HG02571 (cell line): Measurements from ENCODE around the gene WNK2.
"Not testable (repeated sequence)": the region's sequence is repeated elsewhere in the genome, so short reads cannot be mapped to it uniquely, and the experiment has no call there.

Experiments used
- ATAC-seq: cut with Tn5 transposase; IDR thresholded peaks from one replicate; pipeline ENCODE4 v1.9.1; 2021; ENCODE audit warnings: mild to moderate bottlenecking, moderate library complexity; ENCODE audit not compliant: unreplicated experiment

WNK2 gene

GRCh38 chr9:93357649-93358048 lies 173.7 kb downstream of the WNK2 start:
- ATAC-seq, result no peak

- ATAC-seq, result not testable (repeated sequence)
Measured at GRCh38 chr9:93359907-93360306, 176.0 kb downstream of the WNK2 start.

- ATAC-seq, result no peak
Measured at GRCh38 chr9:93361995-93362394, 178.1 kb downstream of the WNK2 start.

GRCh38 chr9:93364734-93365426 lies 180.9 kb downstream of the WNK2 start:
- no peak for ATAC-seq

GRCh38 chr9:93365427-93366118 lies 181.6 kb downstream of the WNK2 start:
- no peak for ATAC-seq

- no peak for ATAC-seq
Measured at GRCh38 chr9:93366119-93366447, 182.1 kb downstream of the WNK2 start.

- ATAC-seq, result not testable (repeated sequence)
Measured at GRCh38 chr9:93366486-93366885, 182.5 kb downstream of the WNK2 start.

GRCh38 chr9:93368437-93368836 lies 184.5 kb downstream of the WNK2 start:
- no peak for ATAC-seq

GRCh38 chr9:93369686-93370085 lies 185.7 kb downstream of the WNK2 start:
- no peak for ATAC-seq
